ENCODE results near the gene TADA1. TPM values are rescaled to one million over a fixed set of nuclear protein-coding genes. Genes with fewer than 3 reads are reported as not detected.

TADA1 gene
- total and polyA plus RNA-seq, 3 donors from 2014 or later: 19.2 to 25.8 (median 22.0) TPM

- Histone ChIP-seq H3K27me3 (no peaks in the 10 kb centered on the region), H3K27ac (no peak overlapping the region), H3K4me1 (no peaks in the 10 kb centered on the region), H3K9me3 (no peaks in the 10 kb centered on the region), H3K36me3 (ENCODE audit: low read depth, missing control alignments) (no peaks in the 10 kb centered on the region), H3K4me3 (no peak overlapping the region)
- no peak for TF ChIP-seq POLR2A (IDR thresholded peaks at IDR 0.05)
- TF ChIP-seq CTCF (IDR thresholded peaks at IDR 0.05): no peak
- intact Hi-C loops (cut with DNase I; ENCODE audit: low total_unique reads): no loop called here
- WGBS, 2 donors: 74 to 88% methylated on average over 5 of the region's 5 CpGs
- no peak for DNase-seq
These were observed 16.5 kb downstream of the TADA1 start for GRCh38 chr1:166859597-166859996.

- Histone ChIP-seq H3K27me3 (no peaks in the 10 kb centered on the region), H3K4me1 (no peaks in the 10 kb centered on the region), H3K27ac (peak overlapping the region in 1 of 2 donors; percentile 8), H3K9me3 (no peaks in the 10 kb centered on the region), H3K4me3 (no peak overlapping the region), H3K36me3 (ENCODE audit: low read depth, missing control alignments) (no peaks in the 10 kb centered on the region)
- DNase-seq: no peak
- 59 to 76% methylated on average over 7 of the region's 7 CpGs for WGBS, 2 donors
- TF ChIP-seq CTCF (IDR thresholded peaks at IDR 0.05) (no peak), POLR2A (IDR thresholded peaks at IDR 0.05) (no peak)
- intact Hi-C loops (cut with DNase I; ENCODE audit: low total_unique reads): no loop called here
These were observed 17.2 kb downstream of the TADA1 start for GRCh38 chr1:166858726-166859419.

GRCh38 chr1:166857995-166858394 lies 18.1 kb downstream of the TADA1 start:
- WGBS, 2 donors: 83 to 95% methylated on average over 3 of the region's 3 CpGs
- Histone ChIP-seq H3K36me3 (ENCODE audit: low read depth, missing control alignments) (no peaks in the 10 kb centered on the region), H3K4me1 (no peaks in the 10 kb centered on the region), H3K9me3 (no peaks in the 10 kb centered on the region), H3K27ac (no peak overlapping the region), H3K27me3 (no peaks in the 10 kb centered on the region), H3K4me3 (no peak overlapping the region)
- intact Hi-C loops (cut with DNase I; ENCODE audit: low total_unique reads): no loop called here
- no peak for TF ChIP-seq CTCF (IDR thresholded peaks at IDR 0.05)
- TF ChIP-seq POLR2A (IDR thresholded peaks at IDR 0.05): no peak
- DNase-seq: no peak

- no peaks in the 10 kb centered on the region for H3K36me3 ChIP-seq (ENCODE audit: low read depth, missing control alignments)
- no peaks in the 10 kb centered on the region for H3K9me3 ChIP-seq
- no peaks in the 10 kb centered on the region for H3K27me3 ChIP-seq
- TF ChIP-seq CTCF (IDR thresholded peaks at IDR 0.05): no peak
- TF ChIP-seq POLR2A (IDR thresholded peaks at IDR 0.05): no peak
- intact Hi-C loops (cut with DNase I; ENCODE audit: low total_unique reads): no loop called here
- WGBS, 2 donors: 89 to 90% methylated on average over 3 of the region's 3 CpGs
- DNase-seq: no peak
- no peak overlapping the region for H3K27ac ChIP-seq
- H3K4me3 ChIP-seq: no peak overlapping the region
- H3K4me1 ChIP-seq: no peaks in the 10 kb centered on the region
These were observed 20.5 kb downstream of the TADA1 start for GRCh38 chr1:166855558-166855957.

- Histone ChIP-seq H3K4me1 (no peaks in the 10 kb centered on the region), H3K27ac (no peak overlapping the region), H3K4me3 (no peak overlapping the region), H3K36me3 (ENCODE audit: low read depth, missing control alignments) (no peaks in the 10 kb centered on the region), H3K9me3 (no peaks in the 10 kb centered on the region), H3K27me3 (no peaks in the 10 kb centered on the region)
- intact Hi-C loops (cut with DNase I; ENCODE audit: low total_unique reads): no loop called here
- TF ChIP-seq POLR2A (IDR thresholded peaks at IDR 0.05) (no peak), CTCF (IDR thresholded peaks at IDR 0.05) (no peak)
- 0 to 26% methylated on average over 1 of the region's 1 CpG for WGBS, 2 donors
- no peak for DNase-seq
These were observed 23.1 kb downstream of the TADA1 start for GRCh38 chr1:166852918-166853317.

Measured in testis (tissue), 3 donors.